B cell (primary cell): ENCODE data around the gene TYROBP. TPM values are rescaled to one million over a fixed set of nuclear protein-coding genes. Genes with fewer than 3 reads are reported as not detected.

Source experiments
- ATAC-seq: fragments of 200-7000 bp; cut with Tn5 transposase; one replicate; pipeline ENCODE4 v1.10.0; 2021; ENCODE audit warnings: low read depth, mild to moderate bottlenecking, moderate number of reproducible peaks, moderate library complexity
- CTCF ChIA-PET: fragments of 350-600 bp; sonication (Branson Sonifier 250); formaldehyde crosslinking; loops from one replicate; lab custom pipeline; 2021; ENCODE audit warnings: antibody characterized with exemption, inconsistent platforms; lab: Charles Lee
- POLR2A ChIA-PET: fragments of 350-600 bp; sonication (Branson Sonifier 250); formaldehyde crosslinking; loops from one replicate; lab custom pipeline; 2021; ENCODE audit warnings: antibody characterized with exemption; lab: Charles Lee
- DNase-seq: peaks from one replicate; pipeline ENCODE4 v3.0.0; 2013
- H2AFZ ChIP-seq: 2 replicates; pipeline ENCODE4 v1.6.1; 2012; ENCODE audit warnings: mild to moderate bottlenecking, low read depth, low read length; ENCODE audit not compliant: insufficient read depth, poor library complexity, severe bottlenecking
- H3K27ac ChIP-seq, 2 donors: 1 replicate in 1 of 2; 2 replicates in 1 of 2; pipeline ENCODE4 v1.5.1; 2012 to 2013; ENCODE audit warnings: low read length in 2 of 2, mild to moderate bottlenecking in 2 of 2, moderate library complexity in 1 of 2
- H3K27me3 ChIP-seq, 4 experiments: fragments of 200-600 bp in 1 of 4; sonication (generic) in 1 of 4; replicated peaks in 1 of 4; 1 replicate in 2 of 4; 2 replicates in 2 of 4; pipeline versions ENCODE4 v1.6.1 to v1.7.0; 2013 to 2016; ENCODE audit warnings: low read length in 3 of 4, mild to moderate bottlenecking in 2 of 4, mixed read lengths in 1 of 4, moderate library complexity in 1 of 4; ENCODE audit not compliant: insufficient read depth in 4 of 4, control insufficient read depth in 3 of 4; ENCODE audit errors: control extremely low read depth in 1 of 4
- H3K36me3 ChIP-seq, 2 experiments: replicated peaks in 1 of 2; 1 replicate in 1 of 2; 2 replicates in 1 of 2; pipeline versions ENCODE4 v1.6.1 to v1.7.1; 2013; ENCODE audit warnings: low read length in 1 of 2; ENCODE audit not compliant: insufficient read depth in 2 of 2, control insufficient read depth in 1 of 2; ENCODE audit errors: control extremely low read depth in 1 of 2, extremely low read depth in 1 of 2
- H3K4me1 ChIP-seq, 2 donors: fragments of 200-600 bp in 1 of 2; sonication (generic) in 1 of 2; 1 replicate in 1 of 2; 2 replicates in 1 of 2; pipeline versions ENCODE4 v1.5.1 to v1.6.1; 2013 to 2017; ENCODE audit warnings: low read length in 2 of 2; ENCODE audit not compliant: control insufficient read depth in 2 of 2, insufficient read depth in 2 of 2
- H3K4me2 ChIP-seq: replicated peaks from 2 replicates; pipeline ENCODE3; 2012; ENCODE audit warnings: mild to moderate bottlenecking, low read depth, low read length; ENCODE audit not compliant: poor library complexity, severe bottlenecking
- H3K4me3 ChIP-seq, 5 experiments: fragments of 200-600 bp in 1 of 5; sonication (generic) in 1 of 5; 1 replicate in 3 of 5; 2 replicates in 2 of 5; pipeline versions ENCODE4 v1.5.1 to v1.7.0; 2011 to 2016; ENCODE audit warnings: low read length in 4 of 5, mild to moderate bottlenecking in 4 of 5, low read depth in 2 of 5, control low read depth in 1 of 5, moderate library complexity in 1 of 5; ENCODE audit not compliant: insufficient read depth in 1 of 5; ENCODE audit errors: control extremely low read depth in 1 of 5, extremely low read depth in 1 of 5
- H3K79me2 ChIP-seq: fragments of 200-600 bp; sonication (generic); one replicate; pipeline ENCODE4 v1.6.0; 2016; ENCODE audit warnings: low read length; ENCODE audit not compliant: control insufficient read depth, insufficient read depth
- H3K9ac ChIP-seq: fragments of 200-600 bp; sonication (generic); 2 replicates; pipeline ENCODE4 v1.6.1; 2017; ENCODE audit warnings: mild to moderate bottlenecking, low read length, moderate library complexity
- H3K9me3 ChIP-seq, 3 donors: one replicate each; pipeline versions ENCODE4 v1.6.1 to v1.7.1; 2013; ENCODE audit warnings: low read length in 2 of 3; ENCODE audit not compliant: control insufficient read depth in 2 of 3, insufficient read depth in 1 of 3; ENCODE audit errors: control extremely low read depth in 1 of 3
- H4K20me1 ChIP-seq: 2 replicates; pipeline ENCODE4 v1.6.0; 2012; ENCODE audit warnings: mild to moderate bottlenecking, low read length; ENCODE audit not compliant: insufficient read depth, control insufficient read depth, poor library complexity, severe bottlenecking
- H3K27ac Mint-ChIP-seq: one replicate; pipeline ENCODE4 v1.8.0; 2021; ENCODE audit warnings: mixed read lengths
- H3K27me3 Mint-ChIP-seq: one replicate; pipeline ENCODE4 v1.8.0; 2021; ENCODE audit warnings: mixed read lengths
- H3K4me1 Mint-ChIP-seq: one replicate; pipeline ENCODE4 v1.8.0; 2021; ENCODE audit warnings: mixed read lengths
- H3K4me3 Mint-ChIP-seq: one replicate; pipeline ENCODE4 v1.8.0; 2021; ENCODE audit warnings: mixed read lengths
- H3K9me3 Mint-ChIP-seq: one replicate; pipeline ENCODE4 v1.8.0; 2022; ENCODE audit warnings: mixed read lengths; ENCODE audit not compliant: insufficient read depth
- EZH2 ChIP-seq: IDR thresholded peaks from 2 replicates; pipeline ENCODE4 v1.6.1; 2012; ENCODE audit warnings: borderline replicate concordance, low read depth, mild to moderate bottlenecking, moderate library complexity, low read length; ENCODE audit not compliant: insufficient read depth, poor library complexity, severe bottlenecking
- WGBS: methylation state at CpG from one replicate; pipeline ENCODE4 v1.1.5; 2013; ENCODE audit warnings: missing lambda C conversion rate; ENCODE audit not compliant: insufficient coverage; 5-methylcytosine and 5-hydroxymethylcytosine counted together
- intact Hi-C: fragments of 100-400 bp; cut with micrococcal nuclease; formaldehyde crosslinking; loops from one replicate; pipeline ENCODE4 v1.10.0; 2022
- polyA plus RNA-seq: library from polyadenylated mRNA; depleted of rRNA; stranded (reverse); fragments of >200 nt; gene quantifications from 2 replicates; pipeline ENCODE4 v1.2.3, GENCODE V29; 2012
- total RNA-seq, 2 donors: library from RNA; stranded (reverse); fragments of 120-200 nt in 1 of 2; gene quantifications; 1 replicate in 1 of 2; 2 replicates in 1 of 2; pipeline versions ENCODE4 v1.2.3 to v1.2.4, GENCODE V29; 2013 to 2022
- TF ChIP-seq, protein P1 (sequence below): fragments of 200-600 bp; IDR thresholded peaks from one replicate; pipeline ENCODE4 v1.8.0; 2022; ENCODE audit warnings: antibody characterized with exemption, mild to moderate bottlenecking

TYROBP gene
- total and polyA plus RNA-seq, 2 donors (not counting 1 experiment from before 2014, with no cell fraction given), result 2.7 to 25.6 TPM

DNA sequence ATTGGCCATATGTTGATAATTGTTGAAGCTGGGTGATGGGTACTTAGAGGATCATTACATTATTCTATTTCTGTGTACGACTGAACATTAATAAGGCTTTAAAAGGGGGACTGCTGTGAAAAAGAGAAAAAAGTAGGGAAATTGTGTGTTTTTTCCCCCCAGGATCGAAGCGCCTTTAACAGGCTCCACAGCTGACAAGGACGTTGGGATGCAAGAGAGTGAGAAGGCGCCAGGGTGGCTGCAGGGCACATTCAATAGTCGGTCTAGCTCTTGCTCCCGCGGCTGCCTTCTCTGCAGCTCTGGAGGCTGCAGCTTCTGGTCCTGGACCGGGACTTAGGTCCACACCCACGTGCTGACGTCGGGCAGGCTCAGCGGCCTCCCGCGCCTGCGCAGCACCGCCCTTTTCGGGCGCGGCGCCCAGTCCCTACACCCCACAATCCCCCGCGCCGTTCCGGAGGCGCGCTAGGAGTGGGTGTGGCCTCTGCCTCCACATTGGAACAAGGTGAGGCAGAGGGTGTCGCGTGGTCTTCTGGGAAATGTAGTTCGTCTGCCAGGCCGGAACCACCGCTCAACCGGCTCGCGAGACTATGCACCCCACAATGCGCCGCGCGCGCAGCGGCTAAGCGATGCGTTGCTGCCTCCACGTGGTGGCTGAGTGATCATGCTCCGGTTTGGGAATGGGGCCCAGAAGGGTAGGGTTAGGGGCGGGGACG lies 23.2 kb upstream of the TYROBP start:
- DNase-seq (peak; percentile 100), ATAC-seq (peak; percentile 92)
- Mint-ChIP-seq H3K4me3 (peak overlapping the region; percentile 77), H3K9me3 (no peaks in the 10 kb centered on the region), H3K27ac (peak overlapping the region; percentile 86), H3K4me1 (peaks cover 46% of the 10 kb centered on the region), H3K27me3 (peaks cover 5% of the 10 kb centered on the region)
- Histone ChIP-seq H2AFZ (peak overlapping the region; percentile 57), H3K27me3 (peaks cover 0 to 9% (median 3%) of the 10 kb centered on the region in 4 experiments), H3K4me3 (peak overlapping the region in 4 of 5 experiments; percentile 32 to 63 (median 51)), H4K20me1 (no peaks in the 10 kb centered on the region), H3K4me2 (peak overlapping the region; percentile 81), H3K79me2 (no peaks in the 10 kb centered on the region), H3K9me3 (no peaks in the 10 kb centered on the region), H3K36me3 (no peaks in the 10 kb centered on the region), H3K9ac (peak overlapping the region; percentile 46), H3K27ac (peak overlapping the region; percentile 81 to 86), H3K4me1 (peaks cover 40 to 55% of the 10 kb centered on the region in 2 donors)
- ChIA-PET CTCF (interaction anchor here (0.6 to 8.0 kb wide), 14 partner anchors 10 to 238 kb away, joined by 3 to 168 read pairs (median 4); partner anchors contain the start of genes LIN37, NFKBID and TYROBP), POLR2A (interaction anchor here (0.7 to 3.5 kb wide), 8 partner anchors 27 to 283 kb away, joined by 3 to 34 read pairs (median 4); partner anchors contain the start of genes COX6B1 and NFKBID)
- WGBS, result under 1% methylated on average over 37 of the region's 47 CpGs
- TF ChIP-seq, protein P1, sequence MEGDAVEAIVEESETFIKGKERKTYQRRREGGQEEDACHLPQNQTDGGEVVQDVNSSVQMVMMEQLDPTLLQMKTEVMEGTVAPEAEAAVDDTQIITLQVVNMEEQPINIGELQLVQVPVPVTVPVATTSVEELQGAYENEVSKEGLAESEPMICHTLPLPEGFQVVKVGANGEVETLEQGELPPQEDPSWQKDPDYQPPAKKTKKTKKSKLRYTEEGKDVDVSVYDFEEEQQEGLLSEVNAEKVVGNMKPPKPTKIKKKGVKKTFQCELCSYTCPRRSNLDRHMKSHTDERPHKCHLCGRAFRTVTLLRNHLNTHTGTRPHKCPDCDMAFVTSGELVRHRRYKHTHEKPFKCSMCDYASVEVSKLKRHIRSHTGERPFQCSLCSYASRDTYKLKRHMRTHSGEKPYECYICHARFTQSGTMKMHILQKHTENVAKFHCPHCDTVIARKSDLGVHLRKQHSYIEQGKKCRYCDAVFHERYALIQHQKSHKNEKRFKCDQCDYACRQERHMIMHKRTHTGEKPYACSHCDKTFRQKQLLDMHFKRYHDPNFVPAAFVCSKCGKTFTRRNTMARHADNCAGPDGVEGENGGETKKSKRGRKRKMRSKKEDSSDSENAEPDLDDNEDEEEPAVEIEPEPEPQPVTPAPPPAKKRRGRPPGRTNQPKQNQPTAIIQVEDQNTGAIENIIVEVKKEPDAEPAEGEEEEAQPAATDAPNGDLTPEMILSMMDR, result peak; percentile 84
- no peak for TF ChIP-seq EZH2
- intact Hi-C loops, result loop anchor here (1.0 kb wide), 8 partner anchors 31 to 238 kb away; partner anchors contain the start of genes LIN37, NFKBID, PROSER3 and SDHAF1

DNA sequence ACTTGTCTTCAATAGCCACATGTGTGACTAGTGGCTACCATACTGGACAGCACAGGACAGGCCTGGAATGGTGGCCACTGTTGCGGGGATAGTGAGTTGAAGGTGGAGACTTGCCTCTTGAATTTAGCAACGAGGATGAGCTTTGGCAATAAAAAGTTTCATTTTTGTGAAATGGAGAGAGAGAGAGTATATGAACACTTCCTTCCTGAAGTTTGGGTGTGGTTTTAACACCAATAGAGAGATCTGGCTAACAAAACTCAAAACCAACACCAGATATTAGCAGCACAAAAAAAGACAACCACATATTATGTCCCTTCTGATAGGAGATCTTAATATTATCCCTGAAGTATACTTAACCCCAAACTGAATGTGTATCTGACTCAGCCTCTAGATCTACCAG lies 21.8 kb upstream of the TYROBP start:
- Histone ChIP-seq H3K4me2 (peak overlapping the region; percentile 67), H3K79me2 (no peaks in the 10 kb centered on the region), H3K36me3 (no peaks in the 10 kb centered on the region), H3K4me3 (peak overlapping the region in 1 of 5 experiments; percentile 51), H2AFZ (peak overlapping the region; percentile 27), H3K9ac (peak overlapping the region; percentile 48), H3K27ac (peak overlapping the region; percentile 81 to 86), H3K4me1 (peaks cover 34 to 48% of the 10 kb centered on the region in 2 donors), H4K20me1 (no peaks in the 10 kb centered on the region), H3K9me3 (peaks cover 0 to 9% (median 0%) of the 10 kb centered on the region in 3 donors), H3K27me3 (peaks cover 0 to 3% (median 0%) of the 10 kb centered on the region in 4 experiments)
- ChIA-PET POLR2A (interaction anchor here (2.0 to 3.5 kb wide), 2 partner anchors 21 to 29 kb away, joined by 10 to 34 read pairs; partner anchors contain the start of gene NFKBID), CTCF (interaction anchor here (1.7 to 8.0 kb wide), 2 partner anchors 32 to 48 kb away, joined by 11 to 168 read pairs; no protein-coding TSS in a partner anchor)
- no peak for ATAC-seq
- Mint-ChIP-seq H3K27ac (peak overlapping the region; percentile 96), H3K9me3 (no peaks in the 10 kb centered on the region), H3K4me1 (peaks cover 41% of the 10 kb centered on the region), H3K4me3 (peak overlapping the region; percentile 66), H3K27me3 (no peaks in the 10 kb centered on the region)
- no peak for TF ChIP-seq EZH2
- TF ChIP-seq, protein P1, result no peak
- DNase-seq, result peak; percentile 52
- intact Hi-C loops, result no loop called here
- no CpG with 5 or more reads among the region's 2 CpGs for WGBS
